Stomach (tissue), 4 donors: ENCODE data around the gene CDK17.

Source experiments
- CTCF ChIP-seq, 7 experiments: fragments of 450-650 bp in 4 of 7; fragments of 200-600 bp in 3 of 7; sonication (generic) in 3 of 7; IDR thresholded peaks; one replicate each; pipeline ENCODE4 v1.5.1; 2016 to 2019; ENCODE audit warnings: antibody characterized with exemption in 7 of 7, control low read depth in 2 of 7, mild to moderate bottlenecking in 1 of 7
- POLR2A ChIP-seq, 4 donors: fragments of 450-650 bp; IDR thresholded peaks; one replicate each; pipeline ENCODE4 v1.6.1; 2016; ENCODE audit warnings: antibody characterized with exemption in 4 of 4, control low read depth in 2 of 4, mild to moderate bottlenecking in 1 of 4, moderate library complexity in 1 of 4

GRCh38 chr12:96230646-96231045 is 169.6 kb downstream of the CDK17 start:
- no peak for TF ChIP-seq CTCF (IDR thresholded peaks at IDR 0.05)
- TF ChIP-seq POLR2A (IDR thresholded peaks at IDR 0.05), result no peak
